Ishikawa (cell line): ENCODE results near the gene CST9L.

Experiments
- EP300 ChIP-seq: IDR thresholded peaks from 2 replicates; pipeline ENCODE4 v1.6.1; 2012; ENCODE audit warnings: borderline replicate concordance
- FOXM1 ChIP-seq: IDR thresholded peaks from 2 replicates; pipeline ENCODE4 v1.6.1; 2012; ENCODE audit warnings: low read depth, borderline replicate concordance
- NFIC ChIP-seq: IDR thresholded peaks from 2 replicates; pipeline ENCODE4 v1.6.1; 2012
- YY1 ChIP-seq: IDR thresholded peaks from 2 replicates; pipeline ENCODE4 v1.6.1; 2012; ENCODE audit warnings: low read depth

DNA sequence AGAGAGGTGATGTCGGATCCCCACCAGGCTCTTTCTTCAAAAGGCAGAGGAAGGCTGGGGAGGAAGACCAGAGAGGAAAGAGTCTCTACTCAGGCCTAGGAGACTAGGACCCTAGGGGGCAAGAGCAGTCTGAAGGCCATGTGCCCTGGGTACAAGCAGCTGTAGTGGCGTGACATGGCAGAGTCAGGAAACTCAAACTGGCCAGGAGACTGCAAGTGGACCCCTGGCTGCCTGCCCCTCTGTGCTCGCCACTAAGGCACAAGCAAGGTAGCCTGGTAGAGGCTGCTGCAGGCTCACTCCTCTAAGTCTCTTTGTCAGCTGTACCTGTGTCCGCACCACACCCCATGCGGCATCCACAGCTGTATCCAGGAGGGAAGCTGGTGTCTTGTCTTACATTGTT is 19.9 kb downstream of the CST9L start:
- no peak for TF ChIP-seq NFIC
- TF ChIP-seq YY1: no peak
- no peak for TF ChIP-seq EP300
- TF ChIP-seq FOXM1: no peak
